Measurements from ENCODE around the gene RUNX1.

The RUNX1 gene

GRCh38 chr21:34874684-34875513 lies 174.2 kb downstream of the RUNX1 start:
- no peak overlapping the region for H3K9ac ChIP-seq (ENCODE audit: low read depth, low read length)
- no peaks in the 10 kb centered on the region; the same call in 1 of the 2 replicates for H3K36me3 ChIP-seq (ENCODE audit: insufficient read depth, low read length)
- peaks cover 3% of the 10 kb centered on the region; the same call in 1 of the 2 replicates for H3K27me3 ChIP-seq (ENCODE audit: insufficient read depth, low read length)
- H3K4me3 ChIP-seq (ENCODE audit: low read length) = no peak overlapping the region
- WGBS = 95% methylated on average over 7 of the region's 8 CpGs
- H3K27ac ChIP-seq (ENCODE audit: low read depth, low read length) = no peak overlapping the region
- no peaks in the 10 kb centered on the region for H3K9me3 ChIP-seq (ENCODE audit: insufficient read depth, low read depth, low read length)
- H3K4me1 ChIP-seq (ENCODE audit: insufficient read depth, low read length) = no peaks in the 10 kb centered on the region

GRCh38 chr21:34871026-34871908 lies 177.8 kb downstream of the RUNX1 start:
- no peaks in the 10 kb centered on the region for H3K9me3 ChIP-seq (ENCODE audit: insufficient read depth, low read depth, low read length)
- H3K27ac ChIP-seq (ENCODE audit: low read depth, low read length) = no peak overlapping the region
- H3K9ac ChIP-seq (ENCODE audit: low read depth, low read length) = no peak overlapping the region
- H3K36me3 ChIP-seq (ENCODE audit: insufficient read depth, low read length) = no peaks in the 10 kb centered on the region; the same call in 1 of the 2 replicates
- no peak overlapping the region for H3K4me3 ChIP-seq (ENCODE audit: low read length)
- H3K4me1 ChIP-seq (ENCODE audit: insufficient read depth, low read length) = peaks cover 13% of the 10 kb centered on the region
- peaks cover 35% of the 10 kb centered on the region for H3K27me3 ChIP-seq (ENCODE audit: insufficient read depth, low read length)
- 90% methylated on average over 18 of the region's 18 CpGs for WGBS

DNA sequence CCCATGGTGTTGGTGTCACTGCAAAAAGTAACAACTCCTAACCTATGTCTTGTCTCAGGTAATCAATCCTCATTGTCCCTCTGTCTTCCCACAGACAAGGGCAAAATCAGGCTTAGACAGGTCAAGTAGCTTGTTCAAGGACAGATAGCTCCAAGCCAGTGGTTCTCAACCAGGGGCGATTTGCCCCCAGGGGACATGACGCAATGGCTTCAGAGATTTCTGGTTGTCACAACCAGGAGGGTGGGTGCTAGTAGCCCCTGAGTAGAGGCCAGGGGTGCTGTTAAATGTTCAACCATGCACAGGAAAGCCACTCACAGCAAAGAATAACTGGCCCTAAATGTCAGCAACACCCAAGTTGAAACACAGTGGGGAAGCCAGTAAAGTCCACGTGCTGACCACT lies 178.9 kb downstream of the RUNX1 start:
- WGBS = 94% methylated on average over 3 of the region's 3 CpGs
- Histone ChIP-seq H3K9me3 (ENCODE audit: insufficient read depth, low read depth, low read length) (no peaks in the 10 kb centered on the region), H3K4me3 (ENCODE audit: low read length) (no peak overlapping the region), H3K9ac (ENCODE audit: low read depth, low read length) (no peak overlapping the region), H3K27ac (ENCODE audit: low read depth, low read length) (no peak overlapping the region), H3K36me3 (ENCODE audit: insufficient read depth, low read length) (no peaks in the 10 kb centered on the region; the same call in 1 of the 2 replicates), H3K4me1 (ENCODE audit: insufficient read depth, low read length) (peaks cover 22% of the 10 kb centered on the region), H3K27me3 (ENCODE audit: insufficient read depth, low read length) (peaks cover 43% of the 10 kb centered on the region)

DNA sequence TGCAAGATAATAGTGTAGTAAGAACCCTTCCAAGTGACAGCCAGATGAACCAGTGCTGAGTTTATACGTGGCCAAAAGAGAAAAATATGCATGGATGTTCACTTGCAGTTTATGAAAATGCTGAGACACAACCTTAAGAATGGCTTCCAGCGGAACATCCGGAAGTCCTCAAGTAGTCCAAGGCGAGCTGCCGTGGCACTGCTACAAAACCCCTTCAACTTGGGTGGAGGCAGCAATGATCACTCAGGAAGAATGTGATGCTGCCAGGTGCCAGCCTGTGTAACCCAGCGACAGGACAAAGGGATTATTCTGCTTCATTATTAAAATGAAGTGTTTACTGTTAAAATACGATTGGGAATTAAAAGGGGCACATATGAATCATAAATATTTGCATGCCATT lies 179.6 kb downstream of the RUNX1 start:
- no peaks in the 10 kb centered on the region for H3K9me3 ChIP-seq (ENCODE audit: insufficient read depth, low read depth, low read length)
- H3K9ac ChIP-seq (ENCODE audit: low read depth, low read length) = no peak overlapping the region
- H3K4me3 ChIP-seq (ENCODE audit: low read length) = no peak overlapping the region
- no peak overlapping the region for H3K27ac ChIP-seq (ENCODE audit: low read depth, low read length)
- WGBS = 89% methylated on average over 7 of the region's 7 CpGs
- H3K36me3 ChIP-seq (ENCODE audit: insufficient read depth, low read length) = no peaks in the 10 kb centered on the region; the same call in 1 of the 2 replicates
- H3K27me3 ChIP-seq (ENCODE audit: insufficient read depth, low read length) = peaks cover 47% of the 10 kb centered on the region
- peaks cover 22% of the 10 kb centered on the region for H3K4me1 ChIP-seq (ENCODE audit: insufficient read depth, low read length)

GRCh38 chr21:34867785-34868184 lies 181.3 kb downstream of the RUNX1 start:
- Histone ChIP-seq H3K27ac (ENCODE audit: low read depth, low read length) (no peak overlapping the region), H3K9ac (ENCODE audit: low read depth, low read length) (no peak overlapping the region), H3K4me1 (ENCODE audit: insufficient read depth, low read length) (peaks cover 22% of the 10 kb centered on the region), H3K27me3 (ENCODE audit: insufficient read depth, low read length) (peaks cover 63% of the 10 kb centered on the region), H3K4me3 (ENCODE audit: low read length) (no peak overlapping the region), H3K36me3 (ENCODE audit: insufficient read depth, low read length) (no peaks in the 10 kb centered on the region), H3K9me3 (ENCODE audit: insufficient read depth, low read depth, low read length) (no peaks in the 10 kb centered on the region)
- 80% methylated on average over 4 of the region's 4 CpGs for WGBS

- Histone ChIP-seq H3K9ac (ENCODE audit: low read depth, low read length) (no peak overlapping the region), H3K36me3 (ENCODE audit: insufficient read depth, low read length) (no peaks in the 10 kb centered on the region), H3K4me3 (ENCODE audit: low read length) (0 out of 2 replicates have a peak overlapping the region, but pooled peaks have one; percentile 8), H3K4me1 (ENCODE audit: insufficient read depth, low read length) (peaks cover 22% of the 10 kb centered on the region), H3K27ac (ENCODE audit: low read depth, low read length) (peak overlapping the region; percentile 25; the same call in 1 of the 2 replicates), H3K9me3 (ENCODE audit: insufficient read depth, low read depth, low read length) (no peaks in the 10 kb centered on the region), H3K27me3 (ENCODE audit: insufficient read depth, low read length) (peaks cover 68% of the 10 kb centered on the region)
- WGBS = 11% methylated on average over 20 of the region's 20 CpGs
Observed at GRCh38 chr21:34865400-34866241, 183.5 kb downstream of the RUNX1 start.

DNA sequence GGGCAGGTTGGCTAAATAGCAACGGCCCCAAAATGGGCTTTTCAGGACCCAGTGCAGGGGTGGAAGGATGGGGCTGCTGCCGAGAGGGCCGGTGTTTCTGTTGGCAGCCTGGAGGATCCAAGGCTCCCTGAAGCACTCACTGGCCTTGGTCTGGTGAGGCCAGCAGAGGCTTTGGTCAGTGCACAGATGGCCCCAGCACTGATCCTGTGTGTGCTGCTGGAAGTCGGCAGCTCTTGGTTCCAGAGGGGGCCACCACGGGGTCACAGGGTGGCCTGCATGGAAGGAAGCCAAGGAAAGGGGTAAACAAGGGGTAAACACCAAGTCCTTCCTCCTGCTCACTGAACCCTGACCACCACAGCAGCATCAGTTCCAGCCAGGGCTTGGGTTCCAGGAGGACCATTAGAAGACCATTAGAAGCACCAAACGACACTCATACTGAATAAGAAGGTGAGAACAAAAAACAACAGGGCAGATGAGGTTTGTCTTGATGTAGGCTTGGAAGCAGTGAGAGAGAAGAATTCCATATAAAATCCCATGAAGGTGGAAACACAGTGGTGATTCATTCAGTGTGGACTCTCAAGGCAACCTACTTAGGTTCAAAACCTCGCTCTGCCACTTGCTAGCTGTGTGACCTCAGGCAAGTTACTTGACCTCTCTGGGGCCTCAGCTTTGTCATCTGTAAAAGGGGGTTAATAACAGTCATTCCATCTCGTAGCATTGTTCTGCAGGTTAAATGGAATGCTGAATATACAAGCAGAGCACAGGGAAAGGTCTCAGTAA lies 184.5 kb downstream of the RUNX1 start:
- Histone ChIP-seq H3K4me3 (ENCODE audit: low read length) (no peak overlapping the region), H3K27me3 (ENCODE audit: insufficient read depth, low read length) (peaks cover 67% of the 10 kb centered on the region), H3K9me3 (ENCODE audit: insufficient read depth, low read depth, low read length) (no peaks in the 10 kb centered on the region), H3K36me3 (ENCODE audit: insufficient read depth, low read length) (no peaks in the 10 kb centered on the region), H3K4me1 (ENCODE audit: insufficient read depth, low read length) (peaks cover 22% of the 10 kb centered on the region), H3K9ac (ENCODE audit: low read depth, low read length) (no peak overlapping the region), H3K27ac (ENCODE audit: low read depth, low read length) (no peak overlapping the region)
- WGBS = 91% methylated on average over 8 of the region's 8 CpGs

GRCh38 chr21:34862951-34863350 lies 186.2 kb downstream of the RUNX1 start:
- no peak overlapping the region for H3K27ac ChIP-seq (ENCODE audit: low read depth, low read length)
- no peak overlapping the region for H3K9ac ChIP-seq (ENCODE audit: low read depth, low read length)
- peaks cover 51% of the 10 kb centered on the region for H3K27me3 ChIP-seq (ENCODE audit: insufficient read depth, low read length)
- no peak overlapping the region for H3K4me3 ChIP-seq (ENCODE audit: low read length)
- WGBS = 93% methylated on average over 3 of the region's 3 CpGs
- no peaks in the 10 kb centered on the region for H3K36me3 ChIP-seq (ENCODE audit: insufficient read depth, low read length)
- H3K9me3 ChIP-seq (ENCODE audit: insufficient read depth, low read depth, low read length) = no peaks in the 10 kb centered on the region
- H3K4me1 ChIP-seq (ENCODE audit: insufficient read depth, low read length) = peaks cover 22% of the 10 kb centered on the region

- no peak overlapping the region for H3K9ac ChIP-seq (ENCODE audit: low read depth, low read length)
- peaks cover 9% of the 10 kb centered on the region for H3K4me1 ChIP-seq (ENCODE audit: insufficient read depth, low read length)
- H3K27ac ChIP-seq (ENCODE audit: low read depth, low read length) = no peak overlapping the region
- H3K36me3 ChIP-seq (ENCODE audit: insufficient read depth, low read length) = no peaks in the 10 kb centered on the region
- peaks cover 36% of the 10 kb centered on the region for H3K27me3 ChIP-seq (ENCODE audit: insufficient read depth, low read length)
- no peaks in the 10 kb centered on the region for H3K9me3 ChIP-seq (ENCODE audit: insufficient read depth, low read depth, low read length)
- no peak overlapping the region for H3K4me3 ChIP-seq (ENCODE audit: low read length)
- 93% methylated on average over 4 of the region's 4 CpGs for WGBS
Observed at GRCh38 chr21:34861258-34861657, 187.8 kb downstream of the RUNX1 start.

DNA sequence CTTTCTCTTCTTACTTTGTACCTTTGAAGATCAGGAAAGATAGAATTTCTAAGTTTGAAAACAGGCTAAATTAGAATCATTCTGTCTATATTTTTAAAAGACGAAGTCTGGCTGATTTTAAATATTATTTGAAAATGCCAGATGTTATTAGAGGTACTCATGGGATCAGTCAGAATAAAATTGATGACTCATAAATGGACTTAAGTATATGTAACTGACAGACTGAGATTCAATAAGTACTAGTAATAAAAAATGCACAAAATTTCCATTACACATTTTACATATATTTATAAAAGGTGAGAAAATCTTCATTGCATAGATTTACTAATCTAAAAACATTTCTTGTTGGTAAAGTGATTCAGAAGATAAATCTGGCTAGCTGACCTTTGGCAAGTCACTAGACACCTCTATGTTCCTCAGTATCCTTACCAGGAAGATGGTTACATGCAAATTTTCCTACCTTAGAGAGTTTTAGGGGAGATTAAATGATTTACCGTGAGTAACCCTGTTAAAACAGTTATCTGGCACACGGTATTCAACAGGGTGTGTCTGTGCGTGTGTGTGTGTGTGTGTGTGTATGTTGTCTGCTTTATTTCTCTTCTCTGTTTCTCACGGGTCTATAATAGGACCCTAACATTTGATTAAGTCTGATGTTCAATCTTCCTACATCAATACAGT lies 189.0 kb downstream of the RUNX1 start:
- Histone ChIP-seq H3K4me3 (ENCODE audit: low read length) (no peak overlapping the region), H3K9ac (ENCODE audit: low read depth, low read length) (no peak overlapping the region), H3K36me3 (ENCODE audit: insufficient read depth, low read length) (no peaks in the 10 kb centered on the region), H3K9me3 (ENCODE audit: insufficient read depth, low read depth, low read length) (no peaks in the 10 kb centered on the region), H3K4me1 (ENCODE audit: insufficient read depth, low read length) (no peaks in the 10 kb centered on the region), H3K27ac (ENCODE audit: low read depth, low read length) (no peak overlapping the region), H3K27me3 (ENCODE audit: insufficient read depth, low read length) (peaks cover 26% of the 10 kb centered on the region)
- WGBS = 92% methylated on average over 4 of the region's 5 CpGs

Measured in HUES64 (cell line).